ENCODE measurements around the gene MAGEA1.
"Not testable (repeated sequence)": the region's sequence is repeated elsewhere in the genome, so short reads cannot be mapped to it uniquely, and the experiment has no call there.

The MAGEA1 gene, protein sequence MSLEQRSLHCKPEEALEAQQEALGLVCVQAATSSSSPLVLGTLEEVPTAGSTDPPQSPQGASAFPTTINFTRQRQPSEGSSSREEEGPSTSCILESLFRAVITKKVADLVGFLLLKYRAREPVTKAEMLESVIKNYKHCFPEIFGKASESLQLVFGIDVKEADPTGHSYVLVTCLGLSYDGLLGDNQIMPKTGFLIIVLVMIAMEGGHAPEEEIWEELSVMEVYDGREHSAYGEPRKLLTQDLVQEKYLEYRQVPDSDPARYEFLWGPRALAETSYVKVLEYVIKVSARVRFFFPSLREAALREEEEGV

GRCh38 chrX:153179131-153179530 lies at the start of gene MAGEA1:
MAGEA1 (plus strand) TSS chrX:153179284; CDS start chrX:153182390, 3,106 bp downstream.
- DNase-seq (ENCODE audit: low read depth in 3 of 3) = no peak

DNA sequence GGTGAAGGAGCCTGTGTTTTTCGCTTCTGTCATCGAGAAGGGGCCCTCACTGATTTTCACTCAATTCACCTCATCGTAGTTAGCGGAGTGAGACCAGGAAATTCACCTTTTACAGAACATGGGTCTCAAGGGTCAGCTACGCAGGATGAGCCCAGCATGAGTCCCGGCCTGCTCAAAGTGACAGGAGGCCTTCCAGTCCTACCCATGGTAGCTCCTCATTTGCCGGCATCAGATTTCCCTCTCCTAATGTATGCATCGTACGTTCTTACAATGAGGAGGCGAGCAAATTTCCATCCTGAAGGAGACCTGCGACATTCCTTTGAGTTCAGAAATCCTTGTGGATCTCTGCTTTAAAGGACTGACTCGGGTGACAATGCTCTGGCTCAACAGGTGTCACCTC lies 46.2 kb upstream of the MAGEA1 start:
- DNase-seq (ENCODE audit: low read depth in 3 of 3) = not testable (repeated sequence)

DNA sequence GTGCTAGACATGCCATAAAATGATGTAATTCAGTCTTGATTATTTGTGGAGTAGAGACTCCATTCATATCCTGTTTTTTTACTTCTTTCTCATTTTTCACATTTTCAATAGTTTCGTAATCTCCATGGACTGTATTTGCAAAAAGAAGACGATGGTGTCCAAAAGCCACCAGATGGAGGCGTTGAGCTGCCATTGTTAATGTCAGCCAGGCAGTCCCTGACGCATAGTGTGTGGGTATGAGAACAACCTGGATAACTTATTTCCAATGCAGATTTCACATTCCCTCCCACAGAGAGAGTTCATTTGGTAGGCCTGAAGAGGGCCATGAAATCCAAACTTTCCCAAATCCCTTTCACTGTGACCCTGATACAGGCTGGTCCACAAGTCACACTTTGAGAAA lies 40.0 kb upstream of the MAGEA1 start:
- not testable (repeated sequence) for DNase-seq (ENCODE audit: low read depth in 3 of 3)

GRCh38 chrX:153146288-153146687 lies 32.8 kb upstream of the MAGEA1 start:
- not testable (repeated sequence) for DNase-seq (ENCODE audit: low read depth in 3 of 3)

DNA sequence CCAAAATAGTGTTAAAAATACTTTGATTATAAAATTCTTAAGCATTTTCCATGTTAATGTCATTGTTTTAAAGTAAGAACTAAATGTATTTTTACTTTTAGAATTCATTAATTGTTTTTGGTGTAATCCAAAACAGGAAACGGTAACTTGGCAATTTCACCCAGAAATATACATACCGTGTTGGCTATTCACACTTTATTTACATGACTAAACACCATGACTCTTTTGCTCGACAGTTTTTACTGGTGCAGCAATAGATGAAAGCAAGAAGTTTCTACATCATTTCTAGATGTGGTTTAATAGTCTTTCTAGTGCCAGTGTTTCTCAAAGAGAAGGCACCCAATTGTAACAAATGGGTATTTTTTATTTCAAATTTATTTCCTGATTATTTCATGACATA lies 25.6 kb upstream of the MAGEA1 start:
- DNase-seq (ENCODE audit: low read depth in 3 of 3) = no peak

- DNase-seq (ENCODE audit: low read depth in 3 of 3) = no peak
Measured at GRCh38 chrX:153157450-153157849, 21.6 kb upstream of the MAGEA1 start.

DNA sequence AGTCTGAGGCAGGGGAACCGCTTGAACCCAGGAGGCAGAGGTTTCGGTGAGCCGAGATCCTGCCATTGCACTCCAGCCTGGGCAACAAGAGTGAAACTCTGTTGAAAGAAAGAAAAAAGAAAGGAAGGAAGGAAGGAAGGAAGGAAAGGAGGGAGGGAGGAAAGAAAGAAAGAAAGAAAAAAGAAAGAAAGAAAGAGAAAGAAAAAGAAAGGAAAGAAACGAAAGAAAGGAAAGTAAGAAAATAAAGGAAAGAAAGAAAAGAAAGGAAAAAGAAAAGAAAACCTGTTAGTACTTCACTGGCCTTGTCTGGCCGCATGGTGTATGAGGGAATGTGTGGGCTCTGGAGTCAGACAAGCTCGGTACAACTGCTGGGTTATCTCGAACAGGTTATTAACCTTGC lies 20.8 kb upstream of the MAGEA1 start:
- no peak for DNase-seq (ENCODE audit: low read depth in 3 of 3)

- DNase-seq (ENCODE audit: low read depth in 3 of 3) = no peak
Measured at GRCh38 chrX:153161952-153162351, 17.1 kb upstream of the MAGEA1 start.

- no peak for DNase-seq (ENCODE audit: low read depth in 3 of 3)
Measured at GRCh38 chrX:153164733-153165132, 14.4 kb upstream of the MAGEA1 start.

DNA sequence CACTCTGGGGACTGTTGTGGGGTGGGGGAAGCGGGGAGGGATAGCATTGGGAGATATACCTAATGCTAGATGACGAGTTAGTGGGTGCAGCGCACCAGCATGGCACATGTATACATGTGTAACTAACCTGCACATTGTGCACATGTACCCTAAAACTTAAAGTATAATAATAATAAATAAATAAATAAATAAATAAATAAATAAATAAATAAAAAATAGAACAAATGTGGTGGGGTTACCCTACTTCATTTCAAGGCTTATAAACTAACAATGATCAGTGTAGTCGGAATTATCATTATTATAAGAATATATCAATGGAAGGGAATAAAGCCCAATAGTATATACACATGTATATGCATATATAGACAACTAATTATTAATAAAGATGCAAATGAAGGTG lies 10.7 kb upstream of the MAGEA1 start:
- DNase-seq (ENCODE audit: low read depth in 3 of 3) = not testable (repeated sequence)

- DNase-seq (ENCODE audit: low read depth in 3 of 3) = no peak
Measured at GRCh38 chrX:153181822-153182221, 2.7 kb downstream of the MAGEA1 start.

- DNase-seq (ENCODE audit: low read depth in 3 of 3) = no peak
Measured at GRCh38 chrX:153184787-153185186, 5.7 kb downstream of the MAGEA1 start.

GRCh38 chrX:153190381-153190780 lies 11.3 kb downstream of the MAGEA1 start:
- no peak for DNase-seq (ENCODE audit: low read depth in 3 of 3)

GRCh38 chrX:153200462-153200861 lies 21.4 kb downstream of the MAGEA1 start:
- no peak for DNase-seq (ENCODE audit: low read depth in 3 of 3)

DNA sequence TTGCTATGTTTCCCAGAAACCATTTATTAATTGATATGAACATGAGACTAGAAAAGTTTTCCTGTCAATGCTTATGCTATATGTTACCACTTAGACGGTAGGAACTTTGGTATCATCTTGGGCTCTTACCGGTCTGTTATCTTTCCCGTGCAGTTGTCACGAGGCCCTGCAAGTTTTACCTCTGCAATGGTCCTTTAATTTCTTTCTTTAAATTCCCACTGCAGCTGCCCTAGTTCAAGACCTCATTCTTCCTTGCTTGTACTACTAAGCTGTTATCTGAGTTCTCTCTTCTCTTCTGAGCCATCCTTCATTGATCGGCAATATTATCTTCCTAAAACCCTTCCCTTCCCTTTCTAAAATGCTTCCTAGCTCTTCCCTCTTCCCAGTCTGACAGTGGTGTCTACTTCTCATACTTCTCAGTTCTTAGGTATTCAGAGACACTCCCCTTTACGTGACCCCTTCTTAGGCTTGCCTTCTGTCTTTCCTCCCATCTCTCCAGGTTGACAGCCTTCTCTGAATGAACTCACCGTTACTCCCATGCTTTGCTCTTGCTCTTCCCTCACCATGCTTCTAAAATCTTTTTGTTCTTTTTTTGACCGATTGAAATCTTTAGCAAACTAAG lies 27.5 kb downstream of the MAGEA1 start:
- no peak for DNase-seq (ENCODE audit: low read depth in 3 of 3)

- no peak for DNase-seq (ENCODE audit: low read depth in 3 of 3)
Measured at GRCh38 chrX:153209347-153209746, 30.3 kb downstream of the MAGEA1 start.

GRCh38 chrX:153214934-153215333 lies 35.9 kb downstream of the MAGEA1 start:
- DNase-seq (ENCODE audit: low read depth in 3 of 3) = no peak

- DNase-seq (ENCODE audit: low read depth in 3 of 3) = no peak
Measured at GRCh38 chrX:153216926-153217325, 37.8 kb downstream of the MAGEA1 start.

DNA sequence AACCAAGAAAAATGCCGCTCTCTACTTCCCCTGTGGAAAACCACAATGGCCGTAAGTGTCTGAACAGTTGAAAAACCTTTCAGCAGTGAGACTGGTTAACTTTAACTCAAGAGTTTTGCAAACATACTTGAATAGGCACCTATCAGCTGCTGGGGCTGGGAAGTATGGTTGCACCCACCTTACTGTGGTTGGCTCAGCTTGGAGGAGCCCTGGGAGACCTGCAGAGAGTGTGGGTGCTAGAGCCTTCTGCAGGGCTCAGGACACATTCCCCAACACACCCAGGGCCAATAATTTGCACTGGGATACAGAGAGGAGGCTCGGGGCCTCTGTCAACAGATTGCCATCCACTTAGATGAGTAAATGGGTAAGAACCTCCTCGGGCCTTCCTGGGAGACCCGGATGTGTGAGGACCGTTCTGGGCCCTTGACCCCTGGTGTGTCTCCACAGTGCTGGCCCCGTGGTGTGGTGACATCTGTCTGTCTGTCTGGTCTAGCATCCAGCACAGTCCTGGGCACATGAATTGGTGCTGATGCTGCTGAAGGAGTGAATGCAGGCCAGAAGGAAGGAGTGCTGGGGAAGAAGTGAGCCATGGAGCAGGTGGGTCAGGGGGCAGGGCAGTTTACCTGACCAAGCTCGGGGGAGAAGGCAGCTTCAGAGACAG lies 46.5 kb downstream of the MAGEA1 start:
- no peak for DNase-seq (ENCODE audit: low read depth in 3 of 3)

GRCh38 chrX:153226344-153227185 lies 47.5 kb downstream of the MAGEA1 start:
- peak in 1 of 3 donors; percentile 5 for DNase-seq (ENCODE audit: low read depth in 3 of 3)
